ENCODE results near the gene DUSP2.

The DUSP2 gene

GRCh38 chr2:96099861-96100798 is 45.1 kb downstream of the DUSP2 start:
- no peak for DNase-seq (ENCODE audit: low read depth)

GRCh38 chr2:96098900-96099590 is 46.2 kb downstream of the DUSP2 start:
- no peak for DNase-seq (ENCODE audit: low read depth)

GRCh38 chr2:96097951-96098823 is 47.1 kb downstream of the DUSP2 start:
- DNase-seq (ENCODE audit: low read depth): no peak

- no peak for DNase-seq (ENCODE audit: low read depth)
Observed at GRCh38 chr2:96097441-96097840, 47.8 kb downstream of the DUSP2 start.

GRCh38 chr2:96095116-96095636 is 50.1 kb downstream of the DUSP2 start:
- no peak for DNase-seq (ENCODE audit: low read depth)

- no peak for DNase-seq (ENCODE audit: low read depth)
Observed at GRCh38 chr2:96093528-96093927, 51.7 kb downstream of the DUSP2 start.

Data from activated T-helper 9 cell treated with anti-CD3 and anti-CD28 coated beads, Interleukin-2, amount 50 U/mL, for 16 hours (primary cell).